Calu3 (cell line): ENCODE measurements around the gene PDCD10. TPM values are rescaled to one million over a fixed set of nuclear protein-coding genes. Genes with fewer than 3 reads are reported as not detected.

Experiments
- BruUV-seq: library from RNA; stranded (reverse); fragments of 400-500 nt; replicated peaks from 2 replicates; lab custom pipeline; 2021; lab: Mats Ljungman, UMichigan
- CTCF ChIA-PET: fragments of 300-600 bp; sonication (Branson Sonifier 250); formaldehyde crosslinking; loops from one replicate; lab custom pipeline; 2022; ENCODE audit warnings: antibody characterized with exemption; lab: Charles Lee
- DNase-seq: peaks from one replicate; pipeline ENCODE4 v3.0.0; 2022
- H3K27ac Mint-ChIP-seq: one replicate; pipeline ENCODE4 v1.8.0; 2022; ENCODE audit warnings: mixed read lengths; ENCODE audit not compliant: unreplicated experiment
- H3K27me3 Mint-ChIP-seq: one replicate; pipeline ENCODE4 v1.8.0; 2022; ENCODE audit warnings: mixed read lengths; ENCODE audit not compliant: unreplicated experiment
- H3K36me3 Mint-ChIP-seq: one replicate; pipeline ENCODE4 v1.8.0; 2022; ENCODE audit warnings: mild to moderate bottlenecking, moderate library complexity, mixed read lengths; ENCODE audit not compliant: insufficient read depth, unreplicated experiment
- H3K4me1 Mint-ChIP-seq: one replicate; pipeline ENCODE4 v1.8.0; 2022; ENCODE audit warnings: mild to moderate bottlenecking, low read depth, mixed read lengths; ENCODE audit not compliant: unreplicated experiment
- H3K4me3 Mint-ChIP-seq: one replicate; pipeline ENCODE4 v1.8.0; 2022; ENCODE audit warnings: mild to moderate bottlenecking, low read depth, moderate library complexity, mixed read lengths; ENCODE audit not compliant: unreplicated experiment
- H3K9me3 Mint-ChIP-seq: one replicate; pipeline ENCODE4 v1.8.0; 2022; ENCODE audit warnings: low read depth, mixed read lengths; ENCODE audit not compliant: unreplicated experiment
- CTCF ChIP-seq: fragments of 200-600 bp; IDR thresholded peaks from one replicate; pipeline ENCODE4 v1.8.0; 2022; ENCODE audit warnings: antibody characterized with exemption; ENCODE audit not compliant: unreplicated experiment
- intact Hi-C: fragments of 100-400 bp; cut with micrococcal nuclease; formaldehyde crosslinking; loops from one replicate; pipeline ENCODE4 v1.10.0; 2022; ENCODE audit not compliant: unreplicated experiment
- total RNA-seq: library from RNA; stranded (reverse); gene quantifications from 2 replicates; pipeline ENCODE4 v1.2.3, GENCODE V29; 2022

Gene PDCD10
- total RNA-seq, 1 experiment from 2014 or later, result 117 TPM

- peaks cover 13% of the 10 kb centered on the region for H3K36me3 Mint-ChIP-seq
Measured at GRCh38 chr3:167679526-167679925, 55.2 kb downstream of the PDCD10 start.

GRCh38 chr3:167675848-167676247, 58.8 kb downstream of the PDCD10 start:
- H3K4me3 Mint-ChIP-seq, result no peak overlapping the region
- peaks cover 9% of the 10 kb centered on the region for H3K9me3 Mint-ChIP-seq
- no peak for DNase-seq
- H3K27ac Mint-ChIP-seq, result no peak overlapping the region
- H3K27me3 Mint-ChIP-seq, result no peaks in the 10 kb centered on the region
- no peaks in the 10 kb centered on the region for H3K4me1 Mint-ChIP-seq
- no peak for TF ChIP-seq CTCF
- BruUV-seq, result no TSS peak
- intact Hi-C loops, result no loop called here
- H3K36me3 Mint-ChIP-seq, result peaks cover 14% of the 10 kb centered on the region
- CTCF ChIA-PET, result interaction anchor here (0.7 kb wide), 1 partner anchor 59 kb away, joined by 4 read pairs; no protein-coding TSS in a partner anchor

More at GRCh38 chr3:167679526-167679925, 55.2 kb downstream of the PDCD10 start:
- intact Hi-C loops, result no loop called here
- no peaks in the 10 kb centered on the region for H3K4me1 Mint-ChIP-seq
- TF ChIP-seq CTCF, result no peak
- no peak overlapping the region for H3K27ac Mint-ChIP-seq
- H3K9me3 Mint-ChIP-seq, result peaks cover 9% of the 10 kb centered on the region
- no peak for DNase-seq
- H3K4me3 Mint-ChIP-seq, result no peak overlapping the region
- BruUV-seq, result no TSS peak
- no peaks in the 10 kb centered on the region for H3K27me3 Mint-ChIP-seq
- CTCF ChIA-PET, result interaction anchor here (0.5 kb wide), 1 partner anchor 66 kb away, joined by 3 read pairs; no protein-coding TSS in a partner anchor

GRCh38 chr3:167673221-167673620, 61.5 kb downstream of the PDCD10 start:
- TF ChIP-seq CTCF, result no peak
- Mint-ChIP-seq H3K36me3 (peaks cover 14% of the 10 kb centered on the region), H3K27ac (no peak overlapping the region), H3K4me3 (no peak overlapping the region), H3K27me3 (no peaks in the 10 kb centered on the region), H3K9me3 (peaks cover 9% of the 10 kb centered on the region), H3K4me1 (no peaks in the 10 kb centered on the region)
- no peak for DNase-seq
- CTCF ChIA-PET, result no interaction called here
- BruUV-seq, result no TSS peak
- intact Hi-C loops, result no loop called here

- intact Hi-C loops, result no loop called here
- BruUV-seq, result no TSS peak
- H3K36me3 Mint-ChIP-seq, result peaks cover 14% of the 10 kb centered on the region
- no peaks in the 10 kb centered on the region for H3K4me1 Mint-ChIP-seq
- no peak for DNase-seq
- H3K27ac Mint-ChIP-seq, result no peak overlapping the region
- no peak overlapping the region for H3K4me3 Mint-ChIP-seq
- no peaks in the 10 kb centered on the region for H3K27me3 Mint-ChIP-seq
- CTCF ChIA-PET, result no interaction called here
- H3K9me3 Mint-ChIP-seq, result peaks cover 9% of the 10 kb centered on the region
- no peak for TF ChIP-seq CTCF
Measured at GRCh38 chr3:167671878-167672427, 62.7 kb downstream of the PDCD10 start.
